ENCODE data around the gene CAMTA1.

Gene CAMTA1

GRCh38 chr1:6852136-6852890 lies 67.1 kb downstream of the CAMTA1 start:
- no peak for DNase-seq (ENCODE audit: low read depth)

GRCh38 chr1:6854166-6854565 lies 68.9 kb downstream of the CAMTA1 start:
- DNase-seq (ENCODE audit: low read depth) = no peak

GRCh38 chr1:6857831-6858230 lies 72.6 kb downstream of the CAMTA1 start:
- DNase-seq (ENCODE audit: low read depth) = no peak

- no peak for DNase-seq (ENCODE audit: low read depth)
These were observed 73.3 kb downstream of the CAMTA1 start for GRCh38 chr1:6858596-6858995.

- DNase-seq (ENCODE audit: low read depth) = no peak
These were observed 74.4 kb downstream of the CAMTA1 start for GRCh38 chr1:6859415-6860343.

- no peak for DNase-seq (ENCODE audit: low read depth)
These were observed 75.1 kb downstream of the CAMTA1 start for GRCh38 chr1:6860401-6860800.

- DNase-seq (ENCODE audit: low read depth) = no peak
These were observed 75.9 kb downstream of the CAMTA1 start for GRCh38 chr1:6861075-6861724.

- no peak for DNase-seq (ENCODE audit: low read depth)
These were observed 77.7 kb downstream of the CAMTA1 start for GRCh38 chr1:6862906-6863305.

- DNase-seq (ENCODE audit: low read depth) = no peak
These were observed 78.9 kb downstream of the CAMTA1 start for GRCh38 chr1:6864166-6864565.

GRCh38 chr1:6866825-6867224 lies 81.6 kb downstream of the CAMTA1 start:
- DNase-seq (ENCODE audit: low read depth) = no peak

GRCh38 chr1:6867321-6867720 lies 82.1 kb downstream of the CAMTA1 start:
- DNase-seq (ENCODE audit: low read depth) = no peak

GRCh38 chr1:6867729-6868659 lies 82.7 kb downstream of the CAMTA1 start:
- no peak for DNase-seq (ENCODE audit: low read depth)

- no peak for DNase-seq (ENCODE audit: low read depth)
These were observed 83.6 kb downstream of the CAMTA1 start for GRCh38 chr1:6868660-6869380.

GRCh38 chr1:6869545-6869944 lies 84.3 kb downstream of the CAMTA1 start:
- DNase-seq (ENCODE audit: low read depth) = no peak

GRCh38 chr1:6870086-6870485 lies 84.8 kb downstream of the CAMTA1 start:
- DNase-seq (ENCODE audit: low read depth) = no peak

- no peak for DNase-seq (ENCODE audit: low read depth)
These were observed 85.3 kb downstream of the CAMTA1 start for GRCh38 chr1:6870571-6870970.

GRCh38 chr1:6871300-6871972 lies 86.2 kb downstream of the CAMTA1 start:
- no peak for DNase-seq (ENCODE audit: low read depth)

- no peak for DNase-seq (ENCODE audit: low read depth)
These were observed 87.5 kb downstream of the CAMTA1 start for GRCh38 chr1:6872573-6873261.

GRCh38 chr1:6873298-6874015 lies 88.2 kb downstream of the CAMTA1 start:
- DNase-seq (ENCODE audit: low read depth) = no peak
